Measurements from ENCODE around the gene ENO4.

- TF ChIP-seq CTCF (IDR thresholded peaks at IDR 0.05), result no peak
- TF ChIP-seq POLR2A (IDR thresholded peaks at IDR 0.05), result no peak
Observed at GRCh38 chr10:116868722-116869121, 19.4 kb downstream of the ENO4 start.

Measured in testis (tissue), 2 donors.